CD4-positive, alpha-beta T cell (primary cell): ENCODE measurements around the gene PTHLH. TPM values are rescaled to one million over a fixed set of nuclear protein-coding genes. Genes with fewer than 3 reads are reported as not detected.

Source experiments
- ATAC-seq: fragments of 200-7000 bp; cut with Tn5 transposase; one replicate; pipeline ENCODE4 v1.10.0; 2022; ENCODE audit warnings: mild to moderate bottlenecking; ENCODE audit not compliant: poor library complexity
- CTCF ChIA-PET: fragments of 350-600 bp; sonication (Branson Sonifier 250); formaldehyde crosslinking; loops from one replicate; lab custom pipeline; 2021; ENCODE audit warnings: antibody characterized with exemption, inconsistent platforms; lab: Charles Lee
- POLR2A ChIA-PET: fragments of 350-600 bp; sonication (Branson Sonifier 250); formaldehyde crosslinking; loops from one replicate; lab custom pipeline; 2021; ENCODE audit warnings: antibody characterized with exemption, inconsistent platforms; lab: Charles Lee
- DNase-seq, 14 experiments: peaks; one replicate each; pipeline ENCODE4 v3.0.0-alpha.2; 2013 to 2020; ENCODE audit warnings: mixed read lengths in 2 of 14
- H3K27ac ChIP-seq, 2 donors: one replicate each; pipeline versions ENCODE4 v1.5.1 to v1.7.0; 2013; ENCODE audit warnings: low read length in 2 of 2, low read depth in 1 of 2, mild to moderate bottlenecking in 1 of 2
- H3K27me3 ChIP-seq, 2 experiments: 1 replicate in 1 of 2; 2 replicates in 1 of 2; pipeline versions ENCODE4 v1.6.1 to v1.7.0; 2013; ENCODE audit warnings: low read length in 2 of 2, control low read depth in 1 of 2, mild to moderate bottlenecking in 1 of 2, moderate library complexity in 1 of 2; ENCODE audit not compliant: insufficient read depth in 2 of 2, control insufficient read depth in 1 of 2
- H3K36me3 ChIP-seq: one replicate; pipeline ENCODE4 v1.6.1; 2013; ENCODE audit warnings: low read length, control low read depth; ENCODE audit not compliant: insufficient read depth
- H3K4me1 ChIP-seq: one replicate; pipeline ENCODE4 v1.6.1; 2013; ENCODE audit warnings: low read length, control low read depth; ENCODE audit not compliant: insufficient read depth
- H3K4me3 ChIP-seq: one replicate; pipeline ENCODE4 v1.5.1; 2013; ENCODE audit warnings: mild to moderate bottlenecking, low read length, moderate library complexity
- H3K9me3 ChIP-seq, 2 experiments: 1 replicate in 1 of 2; 2 replicates in 1 of 2; pipeline versions ENCODE4 v1.6.1 to v1.7.0; 2013; ENCODE audit warnings: low read length in 2 of 2, mild to moderate bottlenecking in 2 of 2, control low read depth in 1 of 2, moderate library complexity in 1 of 2; ENCODE audit not compliant: control insufficient read depth in 1 of 2, insufficient read depth in 1 of 2
- H3K27ac Mint-ChIP-seq: one replicate; pipeline ENCODE4 v1.8.0; 2020; ENCODE audit warnings: mixed read lengths
- H3K27me3 Mint-ChIP-seq: one replicate; pipeline ENCODE4 v1.8.0; 2021; ENCODE audit warnings: mixed read lengths
- H3K36me3 Mint-ChIP-seq: one replicate; pipeline ENCODE4 v1.8.0; 2021; ENCODE audit warnings: low read depth, mixed read lengths
- H3K4me1 Mint-ChIP-seq: one replicate; pipeline ENCODE4 v1.8.0; 2021; ENCODE audit warnings: low read depth, mixed read lengths
- H3K4me3 Mint-ChIP-seq: one replicate; pipeline ENCODE4 v1.8.0; 2020; ENCODE audit warnings: mild to moderate bottlenecking, mixed read lengths
- H3K9me3 Mint-ChIP-seq: one replicate; pipeline ENCODE4 v1.8.0; 2020; ENCODE audit warnings: mixed read lengths
- intact Hi-C, 2 experiments: fragments of 100-400 bp; cut with DNase I in 1 of 2; cut with micrococcal nuclease in 1 of 2; formaldehyde crosslinking; loops; one replicate each; pipeline versions ENCODE4 v1.15.1 to v1.9.0; 2023 to 2025; cut with DNase I, micrococcal nuclease
- polyA plus RNA-seq, 2 donors: library from polyadenylated mRNA; unstranded; fragments of 120-200 nt; gene quantifications; one replicate each; pipeline ENCODE4 v1.2.1, GENCODE V29; 2013
- total RNA-seq, 174 experiments: library from RNA in 2 of 174; stranded (reverse) in 2 of 174; gene quantifications; one replicate each; pipeline ENCODE4 v1.2.3 and lab custom pipeline; 2021 to 2026
- TF ChIP-seq, protein P1 (sequence below): fragments of 200-600 bp; IDR thresholded peaks from one replicate; pipeline ENCODE4 v1.8.0; 2022; ENCODE audit warnings: antibody characterized with exemption, mild to moderate bottlenecking

The PTHLH gene
- not detected for total RNA-seq
- polyA plus RNA-seq (2013, experiment 1 of 2) = 0.06 TPM
- 0.14 TPM for polyA plus RNA-seq (2013, experiment 2 of 2)
- 0 to 1.6 (median 0.07) reads per million in 172 experiments for total RNA-seq (lab: John Stamatoyannopoulos, UW)

- Mint-ChIP-seq H3K27ac (no peak within 1 kb of the TSS), H3K27me3 (peaks cover 94% of the 10 kb centered on the region), H3K4me1 (peaks cover 28% of the 10 kb centered on the region), H3K4me3 (peak within 1 kb of the TSS; percentile 5), H3K9me3 (no peaks in the 10 kb centered on the region), H3K36me3 (no peaks in the 10 kb centered on the region)
- H3K27ac ChIP-seq = no peak within 1 kb of the TSS
- TF ChIP-seq, protein P1, sequence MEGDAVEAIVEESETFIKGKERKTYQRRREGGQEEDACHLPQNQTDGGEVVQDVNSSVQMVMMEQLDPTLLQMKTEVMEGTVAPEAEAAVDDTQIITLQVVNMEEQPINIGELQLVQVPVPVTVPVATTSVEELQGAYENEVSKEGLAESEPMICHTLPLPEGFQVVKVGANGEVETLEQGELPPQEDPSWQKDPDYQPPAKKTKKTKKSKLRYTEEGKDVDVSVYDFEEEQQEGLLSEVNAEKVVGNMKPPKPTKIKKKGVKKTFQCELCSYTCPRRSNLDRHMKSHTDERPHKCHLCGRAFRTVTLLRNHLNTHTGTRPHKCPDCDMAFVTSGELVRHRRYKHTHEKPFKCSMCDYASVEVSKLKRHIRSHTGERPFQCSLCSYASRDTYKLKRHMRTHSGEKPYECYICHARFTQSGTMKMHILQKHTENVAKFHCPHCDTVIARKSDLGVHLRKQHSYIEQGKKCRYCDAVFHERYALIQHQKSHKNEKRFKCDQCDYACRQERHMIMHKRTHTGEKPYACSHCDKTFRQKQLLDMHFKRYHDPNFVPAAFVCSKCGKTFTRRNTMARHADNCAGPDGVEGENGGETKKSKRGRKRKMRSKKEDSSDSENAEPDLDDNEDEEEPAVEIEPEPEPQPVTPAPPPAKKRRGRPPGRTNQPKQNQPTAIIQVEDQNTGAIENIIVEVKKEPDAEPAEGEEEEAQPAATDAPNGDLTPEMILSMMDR = no peak
- H3K4me1 ChIP-seq = peaks cover 22% of the 10 kb centered on the region
- CTCF ChIA-PET = no interaction called here
- H3K4me3 ChIP-seq = no peak within 1 kb of the TSS
- H3K27me3 ChIP-seq = peaks cover 52 to 88% of the 10 kb centered on the region in 2 experiments
- POLR2A ChIA-PET = no interaction called here
- ATAC-seq (no peak), DNase-seq (no peak)
- intact Hi-C loops = no loop called here
- no peaks in the 10 kb centered on the region for H3K36me3 ChIP-seq
- H3K9me3 ChIP-seq = peaks cover 0 to 21% of the 10 kb centered on the region in 2 experiments
Measured at GRCh38 chr12:27972721-27973120, at the start of gene PTHLH. TSS of gene PTHLH (minus strand) at chr12:27972733. CDS start at chr12:27969494, 3,239 bp downstream.

- intact Hi-C loops = no loop called here
- CTCF ChIA-PET = interaction anchor here (0.7 kb wide), 1 partner anchor 30 kb away, joined by 3 read pairs; no protein-coding TSS in a partner anchor
Measured at GRCh38 chr12:28021704-28022103, 49.2 kb upstream of the PTHLH start.

DNA sequence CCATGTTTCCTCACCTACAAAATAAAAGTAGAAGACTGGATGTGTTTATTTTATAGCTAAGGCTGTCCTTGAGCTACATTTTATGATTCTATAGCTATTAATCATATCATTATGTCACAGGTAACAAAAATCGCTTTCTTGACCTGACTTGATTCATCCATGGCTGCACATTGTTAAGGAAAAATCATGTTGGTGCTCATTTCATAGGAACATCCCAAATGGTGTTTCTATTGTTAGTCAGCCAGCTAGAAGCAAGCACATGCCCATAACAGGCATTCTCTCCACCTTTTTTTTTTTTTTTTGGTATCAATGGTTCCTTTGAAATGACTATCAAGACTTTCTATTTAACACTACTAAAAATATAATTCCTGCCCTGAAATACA is 45.3 kb upstream of the PTHLH start:
- intact Hi-C loops = no loop called here
- H3K27ac Mint-ChIP-seq = no peak overlapping the region
- no peaks in the 10 kb centered on the region for H3K36me3 ChIP-seq
- no peak overlapping the region for H3K4me3 Mint-ChIP-seq
- DNase-seq = no peak
- no peaks in the 10 kb centered on the region for H3K36me3 Mint-ChIP-seq
- no peaks in the 10 kb centered on the region for H3K4me1 ChIP-seq
- no peak overlapping the region for H3K4me3 ChIP-seq
- H3K27me3 ChIP-seq = no peaks in the 10 kb centered on the region
- ChIA-PET POLR2A (no interaction called here), CTCF (no interaction called here)
- peaks cover 8% of the 10 kb centered on the region for H3K27me3 Mint-ChIP-seq
- H3K4me1 Mint-ChIP-seq = no peaks in the 10 kb centered on the region
- no peaks in the 10 kb centered on the region for H3K9me3 Mint-ChIP-seq
- TF ChIP-seq, protein P1 = no peak
- no peaks in the 10 kb centered on the region for H3K9me3 ChIP-seq
- no peak for ATAC-seq
- no peak overlapping the region for H3K27ac ChIP-seq

More at GRCh38 chr12:28021704-28022103, 49.2 kb upstream of the PTHLH start:
- peaks cover 0 to 2% of the 10 kb centered on the region in 2 experiments for H3K27me3 ChIP-seq
- no peak overlapping the region for H3K27ac ChIP-seq
- no peaks in the 10 kb centered on the region for H3K9me3 Mint-ChIP-seq
- H3K4me1 ChIP-seq = no peaks in the 10 kb centered on the region
- H3K4me3 Mint-ChIP-seq = no peak overlapping the region
- H3K36me3 ChIP-seq = no peaks in the 10 kb centered on the region
- H3K9me3 ChIP-seq = no peaks in the 10 kb centered on the region
- H3K27me3 Mint-ChIP-seq = peaks cover 24% of the 10 kb centered on the region
- no peaks in the 10 kb centered on the region for H3K4me1 Mint-ChIP-seq
- TF ChIP-seq, protein P1 = no peak
- POLR2A ChIA-PET = no interaction called here
- no peak overlapping the region for H3K4me3 ChIP-seq
- no peak for ATAC-seq
- no peak overlapping the region for H3K27ac Mint-ChIP-seq
- H3K36me3 Mint-ChIP-seq = no peaks in the 10 kb centered on the region
- no peak for DNase-seq
